Thyroid gland (tissue), 4 donors: ENCODE results near the gene ZNF80.

Experiments used
- POLR2A ChIP-seq, 2 donors: fragments of 450-650 bp; IDR thresholded peaks; one replicate each; pipeline ENCODE4 v1.6.1; 2017; ENCODE audit warnings: antibody characterized with exemption in 2 of 2, mild to moderate bottlenecking in 2 of 2, moderate library complexity in 1 of 2
- TF ChIP-seq, protein P1 (sequence below), 6 experiments: fragments of 200-600 bp in 3 of 6; fragments of 450-650 bp in 3 of 6; sonication (generic) in 3 of 6; IDR thresholded peaks; one replicate each; pipeline ENCODE4 v1.5.1; 2016 to 2019; ENCODE audit warnings: antibody characterized with exemption in 6 of 6, mild to moderate bottlenecking in 2 of 6, inconsistent platforms in 1 of 6, moderate library complexity in 1 of 6

DNA sequence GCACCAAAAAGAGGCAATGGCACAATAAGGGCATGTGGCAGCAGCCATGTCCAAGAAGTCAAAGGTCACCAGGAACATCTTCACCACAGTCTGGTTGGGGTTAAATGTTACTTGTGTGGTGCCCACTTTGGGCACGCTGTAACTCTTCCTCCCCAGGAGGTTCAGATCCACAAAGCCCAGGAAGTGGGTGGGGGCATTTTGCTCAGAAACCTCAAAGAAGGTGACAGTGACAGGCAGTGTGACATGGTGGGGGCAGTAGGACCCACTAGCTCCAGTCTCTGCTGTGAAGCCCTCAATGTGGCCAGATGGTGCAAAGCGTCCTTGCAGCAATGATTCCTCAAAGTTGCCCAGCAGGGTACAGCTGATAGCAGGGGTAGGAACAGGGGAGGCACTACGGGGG, 5.8 kb downstream of the ZNF80 start:
- TF ChIP-seq, protein P1, sequence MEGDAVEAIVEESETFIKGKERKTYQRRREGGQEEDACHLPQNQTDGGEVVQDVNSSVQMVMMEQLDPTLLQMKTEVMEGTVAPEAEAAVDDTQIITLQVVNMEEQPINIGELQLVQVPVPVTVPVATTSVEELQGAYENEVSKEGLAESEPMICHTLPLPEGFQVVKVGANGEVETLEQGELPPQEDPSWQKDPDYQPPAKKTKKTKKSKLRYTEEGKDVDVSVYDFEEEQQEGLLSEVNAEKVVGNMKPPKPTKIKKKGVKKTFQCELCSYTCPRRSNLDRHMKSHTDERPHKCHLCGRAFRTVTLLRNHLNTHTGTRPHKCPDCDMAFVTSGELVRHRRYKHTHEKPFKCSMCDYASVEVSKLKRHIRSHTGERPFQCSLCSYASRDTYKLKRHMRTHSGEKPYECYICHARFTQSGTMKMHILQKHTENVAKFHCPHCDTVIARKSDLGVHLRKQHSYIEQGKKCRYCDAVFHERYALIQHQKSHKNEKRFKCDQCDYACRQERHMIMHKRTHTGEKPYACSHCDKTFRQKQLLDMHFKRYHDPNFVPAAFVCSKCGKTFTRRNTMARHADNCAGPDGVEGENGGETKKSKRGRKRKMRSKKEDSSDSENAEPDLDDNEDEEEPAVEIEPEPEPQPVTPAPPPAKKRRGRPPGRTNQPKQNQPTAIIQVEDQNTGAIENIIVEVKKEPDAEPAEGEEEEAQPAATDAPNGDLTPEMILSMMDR (IDR thresholded peaks at IDR 0.05): no peak
- no peak for TF ChIP-seq POLR2A (IDR thresholded peaks at IDR 0.05)
